Stimulated activated naive CD8-positive, alpha-beta T cell treated with anti-CD3 and anti-CD28 coated beads, Interleukin-15, amount 100 ng/mL, for 72 hours (primary cell): ENCODE results near the gene ABI3.

Experiments used
- ATAC-seq: fragments of 150-1000 bp; cut with Tn5 transposase; 2 replicates; pipeline ENCODE4 v1.10.0; 2021; ENCODE audit warnings: mild to moderate bottlenecking, moderate library complexity
- DNase-seq, 2 donors: peaks; one replicate each; pipeline ENCODE4 v3.0.0; 2021 to 2022
- H3K27ac Mint-ChIP-seq, 2 donors: one replicate each; pipeline ENCODE4 v1.8.0; 2022; ENCODE audit warnings: mild to moderate bottlenecking in 2 of 2, mixed read lengths in 2 of 2, moderate library complexity in 2 of 2
- H3K27me3 Mint-ChIP-seq: one replicate; pipeline ENCODE4 v1.8.0; 2022; ENCODE audit warnings: mixed read lengths
- H3K4me1 Mint-ChIP-seq: one replicate; pipeline ENCODE4 v1.8.0; 2022; ENCODE audit warnings: mild to moderate bottlenecking, mixed read lengths
- H3K4me3 Mint-ChIP-seq, 2 donors: one replicate each; pipeline ENCODE4 v1.8.0; 2022; ENCODE audit warnings: mild to moderate bottlenecking in 2 of 2, mixed read lengths in 2 of 2, moderate library complexity in 1 of 2
- H3K9me3 Mint-ChIP-seq, 2 donors: one replicate each; pipeline ENCODE4 v1.8.0; 2022; ENCODE audit warnings: mixed read lengths in 2 of 2

Gene ABI3

GRCh38 chr17:49227436-49228261, 17.1 kb downstream of the ABI3 start:
- Mint-ChIP-seq H3K4me1 (peaks cover 72% of the 10 kb centered on the region), H3K27ac (no peak overlapping the region), H3K27me3 (peaks cover 58% of the 10 kb centered on the region), H3K4me3 (no peak overlapping the region), H3K9me3 (no peaks in the 10 kb centered on the region)
- DNase-seq, result peak; percentile 72 to 75
- peak; percentile 55 for ATAC-seq

GRCh38 chr17:49229076-49229804, 18.7 kb downstream of the ABI3 start:
- Mint-ChIP-seq H3K27ac (no peak overlapping the region), H3K4me3 (peak overlapping the region; percentile 9 to 88), H3K4me1 (peaks cover 56% of the 10 kb centered on the region), H3K9me3 (no peaks in the 10 kb centered on the region), H3K27me3 (peaks cover 65% of the 10 kb centered on the region)
- DNase-seq (no peak), ATAC-seq (no peak)

DNA sequence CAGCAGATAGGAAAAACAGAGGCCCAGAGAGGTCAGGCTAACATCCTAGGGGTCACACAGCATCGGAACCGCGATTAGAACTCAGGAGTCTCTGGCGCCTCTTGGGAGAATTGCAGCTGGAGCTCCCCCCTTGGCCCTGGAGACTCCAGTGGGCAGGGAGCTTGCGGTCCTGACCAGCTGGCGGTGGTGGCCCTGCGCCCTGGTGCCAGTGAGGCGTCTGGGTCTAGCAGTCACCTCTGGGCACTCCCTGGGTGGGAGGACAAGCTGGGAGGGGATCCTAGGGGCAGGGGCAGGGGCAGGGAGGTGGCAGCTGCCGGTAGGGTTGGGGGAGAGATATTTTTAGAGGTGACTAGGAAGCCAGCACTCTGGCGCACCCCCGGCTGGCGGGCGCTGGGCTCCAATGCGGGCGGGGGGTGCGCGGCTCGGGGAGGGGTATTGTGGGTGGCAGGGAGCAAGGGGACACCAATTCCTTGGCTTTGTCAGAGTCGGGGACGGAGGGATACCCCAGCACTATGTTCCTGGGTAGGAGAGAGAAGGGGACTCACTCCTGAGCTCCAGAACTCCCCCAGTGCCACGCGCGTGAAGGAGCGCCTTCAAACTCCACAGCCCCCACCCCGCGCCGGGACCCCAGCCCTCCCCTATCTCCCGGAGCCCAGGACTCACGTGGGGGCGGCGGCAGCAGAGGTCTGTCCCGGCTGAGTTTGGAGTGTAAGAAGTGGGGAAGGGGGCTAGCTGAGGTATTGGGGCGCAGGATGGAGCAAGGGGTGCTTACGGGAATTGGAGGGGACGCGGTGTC, 19.5 kb downstream of the ABI3 start:
- ATAC-seq, result peak; percentile 10
- H3K9me3 Mint-ChIP-seq, result no peaks in the 10 kb centered on the region
- H3K4me3 Mint-ChIP-seq, result peak overlapping the region; percentile 78 to 88
- H3K27me3 Mint-ChIP-seq, result peaks cover 58% of the 10 kb centered on the region
- no peak for DNase-seq
- no peak overlapping the region for H3K27ac Mint-ChIP-seq
- H3K4me1 Mint-ChIP-seq, result peaks cover 48% of the 10 kb centered on the region

DNA sequence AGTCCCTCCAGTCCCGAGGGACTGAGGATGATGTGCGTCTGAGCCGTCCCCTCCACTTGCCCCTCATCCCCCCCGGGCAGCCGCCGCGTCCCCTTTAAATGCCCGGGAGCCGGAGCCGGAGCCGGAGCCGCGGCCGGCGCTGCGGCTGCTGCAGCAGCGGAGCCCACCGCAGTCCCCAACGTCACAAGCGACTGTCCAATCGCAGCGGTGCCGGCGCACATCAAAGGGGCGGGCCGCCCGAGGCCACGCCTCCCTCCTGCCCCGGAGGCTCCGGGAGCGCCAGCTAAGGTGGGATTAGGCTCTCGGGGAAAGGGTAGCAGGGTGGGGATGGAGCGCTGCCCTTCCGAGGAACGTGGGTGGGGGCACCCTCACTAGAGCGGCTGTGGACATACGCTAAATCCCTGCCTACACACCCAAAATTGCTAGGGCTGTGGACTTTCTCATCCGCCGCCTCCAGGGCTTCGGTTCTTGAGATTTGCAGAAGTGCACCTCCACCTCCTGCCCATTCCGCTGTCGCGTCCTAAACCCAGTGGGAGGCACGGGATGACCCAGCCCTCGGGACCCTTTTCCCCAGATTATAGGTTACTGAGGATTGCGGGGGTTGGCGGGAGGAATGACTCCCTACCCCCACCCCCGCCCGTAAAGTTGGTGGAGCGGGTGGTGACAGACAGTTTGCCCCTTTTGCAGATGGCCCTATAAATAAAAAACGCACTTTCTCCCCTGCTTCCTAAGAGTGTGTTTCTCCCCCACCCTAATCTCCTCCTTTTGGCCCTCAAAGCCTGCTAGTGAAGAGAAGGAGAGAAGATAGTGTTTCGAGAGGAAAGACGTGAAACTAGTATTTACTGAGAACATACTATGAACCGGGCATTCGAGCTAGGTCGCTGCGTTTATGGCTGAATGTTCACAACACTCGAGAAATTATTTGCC, 20.4 kb downstream of the ABI3 start, which contains the start of gene PHOSPHO1:
Gene PHOSPHO1 (minus strand): TSS at position 152 of the 927 bp plus-strand sequence. CDS start 4,096 bp downstream, outside the sequence.
- peak; percentile 89 for ATAC-seq
- Mint-ChIP-seq H3K4me1 (peaks cover 42% of the 10 kb centered on the region), H3K4me3 (peak within 1 kb of the TSS; percentile 78 to 88), H3K27me3 (peaks cover 49% of the 10 kb centered on the region), H3K9me3 (no peaks in the 10 kb centered on the region), H3K27ac (peak within 1 kb of the TSS in 1 of 2 donors; percentile 39)
- DNase-seq, result peak; percentile 82 to 84

GRCh38 chr17:49231563-49231894, 21.0 kb downstream of the ABI3 start:
- H3K4me3 Mint-ChIP-seq, result peak overlapping the region; percentile 78 to 88
- no peaks in the 10 kb centered on the region for H3K9me3 Mint-ChIP-seq
- DNase-seq (no peak), ATAC-seq (no peak)
- no peak overlapping the region for H3K27ac Mint-ChIP-seq
- H3K27me3 Mint-ChIP-seq, result peaks cover 45% of the 10 kb centered on the region
- H3K4me1 Mint-ChIP-seq, result peaks cover 37% of the 10 kb centered on the region

- Mint-ChIP-seq H3K4me1 (peaks cover 19% of the 10 kb centered on the region), H3K27me3 (peaks cover 28% of the 10 kb centered on the region), H3K9me3 (no peaks in the 10 kb centered on the region), H3K4me3 (no peak overlapping the region), H3K27ac (no peak overlapping the region)
- DNase-seq (no peak), ATAC-seq (no peak)
Observed at GRCh38 chr17:49234509-49235080, 24.1 kb downstream of the ABI3 start.

DNA sequence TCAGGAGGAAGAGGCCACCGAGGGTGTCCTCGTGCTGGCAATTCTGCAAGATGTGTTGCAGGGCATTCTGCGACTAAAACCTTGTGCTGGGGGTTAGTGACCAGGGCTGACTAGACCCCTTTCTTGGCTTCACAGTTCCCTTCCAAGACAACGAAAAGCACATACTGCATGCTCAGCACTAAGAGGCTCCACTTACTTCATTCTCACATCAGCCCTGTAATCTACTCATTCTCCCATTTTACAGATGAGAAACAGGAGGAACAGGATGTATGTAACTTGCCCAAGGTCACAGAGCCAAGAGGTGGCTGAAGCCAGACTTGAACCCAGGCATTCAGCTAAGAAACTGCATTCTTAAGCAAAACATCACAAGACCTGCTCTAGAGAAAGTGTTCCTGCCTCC, 25.4 kb downstream of the ABI3 start:
- DNase-seq (no peak), ATAC-seq (no peak)
- H3K27ac Mint-ChIP-seq, result no peak overlapping the region
- H3K27me3 Mint-ChIP-seq, result peaks cover 18% of the 10 kb centered on the region
- peaks cover 8% of the 10 kb centered on the region for H3K4me1 Mint-ChIP-seq
- H3K9me3 Mint-ChIP-seq, result no peaks in the 10 kb centered on the region
- H3K4me3 Mint-ChIP-seq, result no peak overlapping the region

DNA sequence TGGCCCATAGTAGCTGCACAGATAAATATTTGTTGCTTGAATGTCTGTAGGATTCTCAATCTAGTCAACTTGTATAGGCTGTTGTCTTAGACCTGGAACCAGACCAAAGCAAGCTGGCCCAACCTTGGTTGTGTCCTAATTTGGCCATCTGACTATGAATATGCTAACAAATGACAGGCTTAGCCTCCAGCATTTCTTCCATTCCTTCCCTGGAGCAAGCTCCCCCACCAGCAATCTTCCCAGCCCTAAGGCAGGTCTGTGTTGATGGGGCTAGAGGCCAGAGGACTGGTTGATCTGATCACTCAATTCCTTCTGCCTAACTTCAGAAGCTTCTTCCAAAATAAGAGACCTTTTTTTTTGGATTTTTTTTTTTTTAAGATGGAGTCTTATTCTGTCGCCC, 29.5 kb downstream of the ABI3 start:
- H3K9me3 Mint-ChIP-seq, result no peaks in the 10 kb centered on the region
- DNase-seq, result no peak

DNA sequence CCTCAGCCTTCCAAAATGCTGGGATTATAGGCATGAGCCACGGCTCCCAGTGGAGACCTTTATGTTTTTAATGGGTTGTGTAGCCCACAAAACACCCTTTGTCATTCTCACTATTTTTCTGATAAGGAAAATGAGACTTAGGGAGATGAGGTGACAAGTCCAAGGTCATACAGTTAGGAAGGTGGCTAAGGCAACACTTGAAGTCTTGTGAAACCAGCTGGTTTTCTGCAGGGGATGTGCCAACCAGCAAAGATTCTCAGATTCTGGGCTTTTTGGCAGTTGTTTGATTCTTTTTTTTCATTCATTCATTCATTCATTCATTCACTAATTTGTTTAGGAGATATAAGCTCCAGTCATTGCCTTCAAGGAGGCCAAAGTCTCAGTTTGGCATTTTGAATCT, 30.1 kb downstream of the ABI3 start:
- H3K9me3 Mint-ChIP-seq, result no peaks in the 10 kb centered on the region
- no peaks in the 10 kb centered on the region for H3K4me1 Mint-ChIP-seq
- DNase-seq, result no peak
- H3K27ac Mint-ChIP-seq, result no peak overlapping the region
- no peaks in the 10 kb centered on the region for H3K27me3 Mint-ChIP-seq
- no peak for ATAC-seq
- H3K4me3 Mint-ChIP-seq, result no peak overlapping the region

More for the DNA sequence above, 29.5 kb downstream of the ABI3 start:
- H3K27me3 Mint-ChIP-seq, result no peaks in the 10 kb centered on the region
- H3K4me1 Mint-ChIP-seq, result no peaks in the 10 kb centered on the region
- no peak overlapping the region for H3K27ac Mint-ChIP-seq
- ATAC-seq, result no peak
- no peak overlapping the region for H3K4me3 Mint-ChIP-seq

- Mint-ChIP-seq H3K27ac (no peak overlapping the region), H3K27me3 (no peaks in the 10 kb centered on the region), H3K9me3 (no peaks in the 10 kb centered on the region), H3K4me3 (no peak overlapping the region), H3K4me1 (no peaks in the 10 kb centered on the region)
- DNase-seq (no peak), ATAC-seq (no peak)
Observed at GRCh38 chr17:49241040-49241439, 30.5 kb downstream of the ABI3 start.

DNA sequence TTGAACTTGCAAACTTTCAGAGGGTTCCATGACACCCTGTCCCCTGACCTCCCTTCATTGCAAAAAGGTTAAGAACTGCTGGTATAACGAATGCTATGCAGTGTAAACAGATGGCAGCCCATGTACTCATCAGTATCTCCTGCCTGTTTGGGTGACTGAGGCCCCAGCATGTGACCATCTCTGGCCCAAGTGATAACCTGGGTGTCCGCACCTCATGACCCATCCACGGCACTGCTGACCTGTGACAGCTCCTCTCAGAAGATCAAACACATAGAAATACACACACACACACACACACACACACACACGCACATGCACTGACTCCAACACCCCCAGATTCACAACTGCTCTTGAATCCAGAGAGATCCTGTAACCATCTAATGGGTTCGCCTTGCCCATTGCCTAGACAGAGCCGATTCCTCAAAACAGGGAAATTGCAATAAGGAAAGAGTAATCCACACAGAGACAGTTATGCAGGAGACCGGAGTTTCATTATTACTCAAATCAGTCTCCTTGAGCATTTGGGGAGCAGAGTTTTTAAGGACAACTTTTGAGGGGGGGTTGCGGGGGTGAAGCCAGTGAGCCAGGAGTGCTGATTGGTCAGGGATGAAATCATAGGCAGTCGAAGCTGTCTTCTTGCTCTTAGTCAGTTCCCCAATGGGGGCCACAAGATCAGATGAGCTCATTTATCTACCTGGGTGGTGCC, 31.3 kb downstream of the ABI3 start:
- DNase-seq (no peak), ATAC-seq (no peak)
- Mint-ChIP-seq H3K27ac (no peak overlapping the region), H3K4me3 (no peak overlapping the region), H3K27me3 (no peaks in the 10 kb centered on the region), H3K9me3 (no peaks in the 10 kb centered on the region), H3K4me1 (no peaks in the 10 kb centered on the region)

GRCh38 chr17:49242813-49243212, 32.3 kb downstream of the ABI3 start:
- Mint-ChIP-seq H3K27ac (no peak overlapping the region), H3K9me3 (no peaks in the 10 kb centered on the region), H3K4me3 (no peak overlapping the region), H3K27me3 (no peaks in the 10 kb centered on the region), H3K4me1 (no peaks in the 10 kb centered on the region)
- ATAC-seq (no peak), DNase-seq (no peak)

DNA sequence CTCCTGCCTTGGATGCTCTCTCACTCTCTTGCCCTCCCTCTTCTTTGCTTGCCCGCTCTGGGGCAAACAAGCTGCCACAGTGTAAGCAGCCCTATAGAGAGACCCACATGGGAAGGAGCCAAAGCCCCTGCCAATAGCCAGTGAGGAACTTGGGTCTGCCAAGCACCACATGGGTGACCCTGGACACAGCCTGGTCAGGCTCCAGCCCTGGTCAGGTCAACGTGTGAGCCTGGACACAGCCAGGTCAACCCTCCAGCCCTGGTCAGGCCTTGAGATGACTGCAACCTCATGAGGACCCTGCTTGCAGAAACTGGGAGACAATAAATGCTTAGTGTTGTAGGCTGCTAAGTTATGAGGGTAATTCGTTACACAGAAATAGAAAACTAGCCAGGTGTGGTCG, 34.3 kb downstream of the ABI3 start:
- H3K9me3 Mint-ChIP-seq, result no peaks in the 10 kb centered on the region
- H3K4me1 Mint-ChIP-seq, result no peaks in the 10 kb centered on the region
- ATAC-seq, result no peak
- no peaks in the 10 kb centered on the region for H3K27me3 Mint-ChIP-seq
- H3K4me3 Mint-ChIP-seq, result no peak overlapping the region
- H3K27ac Mint-ChIP-seq, result no peak overlapping the region
- DNase-seq, result no peak

- DNase-seq (no peak), ATAC-seq (no peak)
- no peaks in the 10 kb centered on the region for H3K9me3 Mint-ChIP-seq
- no peaks in the 10 kb centered on the region for H3K4me1 Mint-ChIP-seq
- H3K27me3 Mint-ChIP-seq, result no peaks in the 10 kb centered on the region
- no peak overlapping the region for H3K27ac Mint-ChIP-seq
- no peak overlapping the region for H3K4me3 Mint-ChIP-seq
Observed at GRCh38 chr17:49247944-49248343, 37.4 kb downstream of the ABI3 start.
